ENCODE data around the gene HBA1.
"Not testable (repeated sequence)": the region's sequence is repeated elsewhere in the genome, so short reads cannot be mapped to it uniquely, and the experiment has no call there.

Gene HBA1

DNA sequence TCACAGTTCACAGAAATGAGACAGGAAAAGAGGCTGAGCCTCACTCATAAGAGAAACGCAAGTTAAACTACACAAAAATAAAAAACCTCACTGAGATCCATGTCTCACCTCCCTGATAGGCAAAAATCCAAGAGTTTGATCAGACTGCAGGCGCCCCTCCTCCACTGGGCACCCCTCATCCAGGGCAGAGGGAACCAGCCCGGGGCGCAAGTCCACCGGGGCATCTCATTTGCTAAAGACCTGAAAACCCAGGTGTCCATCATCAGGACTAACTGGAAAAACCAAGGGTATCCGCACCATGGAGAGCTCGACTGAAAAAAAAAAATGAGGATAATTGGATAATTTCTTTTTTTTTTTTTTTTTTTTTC lies 21.5 kb upstream of the HBA1 start:
- Histone ChIP-seq H3F3A (ENCODE audit: control insufficient read depth, insufficient read depth) (no peaks in the 10 kb centered on the region), H3K4me3 (ENCODE audit: low read length) (no peak overlapping the region), H3K4me2 (ENCODE audit: low read length) (no peak overlapping the region), H3K27me3 (ENCODE audit: control insufficient read depth, low read length) (peaks cover 9% of the 10 kb centered on the region; the same call in 1 of the 2 replicates), H4K20me1 (ENCODE audit: control insufficient read depth, insufficient read depth, low read depth, low read length) (no peaks in the 10 kb centered on the region), H3K9me3 (ENCODE audit: control insufficient read depth, insufficient read depth, low read length) (no peaks in the 10 kb centered on the region), H3K36me3 (ENCODE audit: control insufficient read depth, low read length) (no peaks in the 10 kb centered on the region), H3K79me2 (ENCODE audit: control insufficient read depth, low read length) (no peaks in the 10 kb centered on the region), H3K4me1 (ENCODE audit: control insufficient read depth, low read length) (peaks cover 7% of the 10 kb centered on the region), H3K27ac (ENCODE audit: low read depth, low read length) (no peak overlapping the region), H3K9me2 (replicated peaks; ENCODE audit: control insufficient read depth, low read length) (no peaks in the 10 kb centered on the region)
- no peak for TF ChIP-seq EZH2phosphoT487 (IDR thresholded peaks at IDR 0.05; ENCODE audit: borderline replicate concordance, low read length)
- TF ChIP-seq, protein P1, sequence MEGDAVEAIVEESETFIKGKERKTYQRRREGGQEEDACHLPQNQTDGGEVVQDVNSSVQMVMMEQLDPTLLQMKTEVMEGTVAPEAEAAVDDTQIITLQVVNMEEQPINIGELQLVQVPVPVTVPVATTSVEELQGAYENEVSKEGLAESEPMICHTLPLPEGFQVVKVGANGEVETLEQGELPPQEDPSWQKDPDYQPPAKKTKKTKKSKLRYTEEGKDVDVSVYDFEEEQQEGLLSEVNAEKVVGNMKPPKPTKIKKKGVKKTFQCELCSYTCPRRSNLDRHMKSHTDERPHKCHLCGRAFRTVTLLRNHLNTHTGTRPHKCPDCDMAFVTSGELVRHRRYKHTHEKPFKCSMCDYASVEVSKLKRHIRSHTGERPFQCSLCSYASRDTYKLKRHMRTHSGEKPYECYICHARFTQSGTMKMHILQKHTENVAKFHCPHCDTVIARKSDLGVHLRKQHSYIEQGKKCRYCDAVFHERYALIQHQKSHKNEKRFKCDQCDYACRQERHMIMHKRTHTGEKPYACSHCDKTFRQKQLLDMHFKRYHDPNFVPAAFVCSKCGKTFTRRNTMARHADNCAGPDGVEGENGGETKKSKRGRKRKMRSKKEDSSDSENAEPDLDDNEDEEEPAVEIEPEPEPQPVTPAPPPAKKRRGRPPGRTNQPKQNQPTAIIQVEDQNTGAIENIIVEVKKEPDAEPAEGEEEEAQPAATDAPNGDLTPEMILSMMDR (IDR thresholded peaks at IDR 0.05; ENCODE audit: low read depth, low read length, poor library complexity, severe bottlenecking) = no peak

DNA sequence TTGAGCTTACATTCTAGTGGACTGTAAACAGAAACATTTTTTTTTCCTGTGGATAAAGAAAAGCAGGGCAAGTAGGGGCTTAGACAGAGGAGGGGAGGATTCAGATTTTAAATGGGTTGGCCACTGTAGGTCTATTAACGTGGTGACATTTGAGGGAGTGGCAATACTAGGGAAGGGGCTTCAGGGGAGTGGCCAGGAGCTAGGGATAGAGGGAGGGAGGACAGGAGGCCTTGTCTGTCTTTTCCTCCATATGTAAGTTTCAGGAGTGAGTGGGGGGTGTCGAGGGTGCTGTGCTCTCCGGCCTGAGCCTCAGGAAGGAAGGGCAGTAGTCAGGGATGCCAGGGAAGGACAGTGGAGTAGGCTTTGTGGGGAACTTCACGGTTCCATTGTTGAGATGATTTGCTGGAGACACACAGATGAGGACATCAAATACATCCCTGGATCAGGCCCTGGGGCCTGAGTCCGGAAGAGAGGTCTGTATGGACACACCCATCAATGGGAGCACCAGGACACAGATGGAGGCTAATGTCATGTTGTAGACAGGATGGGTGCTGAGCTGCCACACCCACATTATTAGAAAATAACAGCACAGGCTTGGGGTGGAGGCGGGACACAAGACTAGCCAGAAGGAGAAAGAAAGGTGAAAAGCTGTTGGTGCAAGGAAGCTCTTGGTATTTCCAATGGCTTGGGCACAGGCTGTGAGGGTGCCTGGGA lies 17.2 kb upstream of the HBA1 start:
- no peak overlapping the region for H3K27ac ChIP-seq (ENCODE audit: low read depth, low read length)
- no peak overlapping the region for H3K4me3 ChIP-seq (ENCODE audit: low read length)
- no peaks in the 10 kb centered on the region for H3K9me3 ChIP-seq (ENCODE audit: control insufficient read depth, insufficient read depth, low read length)
- H3K79me2 ChIP-seq (ENCODE audit: control insufficient read depth, low read length) = no peaks in the 10 kb centered on the region
- peaks cover 10% of the 10 kb centered on the region for H3K27me3 ChIP-seq (ENCODE audit: control insufficient read depth, low read length)
- TF ChIP-seq EZH2phosphoT487 (IDR thresholded peaks at IDR 0.05; ENCODE audit: borderline replicate concordance, low read length) = no peak
- TF ChIP-seq, protein P1 (IDR thresholded peaks at IDR 0.05; ENCODE audit: low read depth, low read length, poor library complexity, severe bottlenecking) = no peak
- H3K4me2 ChIP-seq (ENCODE audit: low read length) = no peak overlapping the region
- peaks cover 9% of the 10 kb centered on the region; the same call in 1 of the 2 replicates for H3F3A ChIP-seq (ENCODE audit: control insufficient read depth, insufficient read depth)
- H3K4me1 ChIP-seq (ENCODE audit: control insufficient read depth, low read length) = peaks cover 24% of the 10 kb centered on the region
- H3K36me3 ChIP-seq (ENCODE audit: control insufficient read depth, low read length) = no peaks in the 10 kb centered on the region
- H4K20me1 ChIP-seq (ENCODE audit: control insufficient read depth, insufficient read depth, low read depth, low read length) = no peaks in the 10 kb centered on the region; the same call in 1 of the 2 replicates
- H3K9me2 ChIP-seq (replicated peaks; ENCODE audit: control insufficient read depth, low read length) = no peaks in the 10 kb centered on the region

DNA sequence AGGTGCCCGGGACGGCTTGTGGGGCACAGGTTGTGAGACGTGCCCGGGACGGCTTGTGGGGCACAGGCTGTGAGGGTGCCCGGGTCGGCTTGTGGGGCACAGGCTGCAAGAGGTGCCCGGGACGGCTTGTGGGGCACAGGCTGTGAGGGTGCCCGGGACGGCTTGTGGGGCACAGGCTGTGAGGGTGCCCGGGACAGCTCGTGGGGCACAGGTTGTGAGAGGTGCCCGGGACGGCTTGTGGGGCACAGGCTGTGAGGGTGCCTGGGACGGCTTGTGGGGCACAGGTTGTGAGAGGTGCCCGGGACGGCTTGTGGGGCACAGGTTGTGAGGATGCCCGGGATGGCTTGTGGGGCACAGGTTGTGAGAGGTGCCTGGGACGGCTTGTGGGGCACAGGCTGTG lies 16.2 kb upstream of the HBA1 start:
- H3K27me3 ChIP-seq (ENCODE audit: control insufficient read depth, low read length) = peaks cover 12% of the 10 kb centered on the region
- not testable (repeated sequence) for H3K4me2 ChIP-seq (ENCODE audit: low read length); H3K4me3 ChIP-seq (ENCODE audit: low read length); H3K9me3 ChIP-seq (ENCODE audit: control insufficient read depth, insufficient read depth, low read length); H3K79me2 ChIP-seq (ENCODE audit: control insufficient read depth, low read length); H3K36me3 ChIP-seq (ENCODE audit: control insufficient read depth, low read length); H3K9me2 ChIP-seq (replicated peaks; ENCODE audit: control insufficient read depth, low read length); H4K20me1 ChIP-seq (ENCODE audit: control insufficient read depth, insufficient read depth, low read depth, low read length); H3K27ac ChIP-seq (ENCODE audit: low read depth, low read length); H3F3A ChIP-seq (ENCODE audit: control insufficient read depth, insufficient read depth)
- peaks cover 27% of the 10 kb centered on the region for H3K4me1 ChIP-seq (ENCODE audit: control insufficient read depth, low read length)

DNA sequence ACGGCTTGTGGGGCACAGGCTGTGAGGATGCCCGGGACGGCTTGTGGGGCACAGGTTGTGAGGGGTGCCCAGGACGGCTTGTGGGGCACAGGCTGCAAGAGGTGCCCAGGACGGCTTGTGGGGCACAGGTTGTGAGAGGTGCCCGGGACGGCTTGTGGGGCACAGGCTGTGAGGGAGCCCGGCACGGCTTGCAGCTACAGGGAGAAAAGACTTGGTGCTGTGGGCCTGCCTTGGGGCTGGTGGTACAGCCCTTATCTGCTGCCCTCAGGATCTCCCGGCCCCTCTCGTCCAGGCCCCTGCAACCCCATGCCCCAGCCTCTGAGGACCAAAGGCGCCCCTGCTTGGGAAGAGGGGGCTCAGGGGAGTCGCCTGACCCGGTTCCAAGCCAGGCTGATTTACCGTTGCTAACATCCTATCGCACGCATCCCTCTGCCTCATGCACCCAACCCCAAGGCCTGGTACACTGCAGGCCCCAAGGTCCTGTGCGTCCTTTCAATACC lies 15.7 kb upstream of the HBA1 start:
- Histone ChIP-seq H4K20me1 (ENCODE audit: control insufficient read depth, insufficient read depth, low read depth, low read length) (no peaks in the 10 kb centered on the region; the same call in 1 of the 2 replicates), H3K79me2 (ENCODE audit: control insufficient read depth, low read length) (no peaks in the 10 kb centered on the region), H3K4me3 (ENCODE audit: low read length) (no peak overlapping the region), H3K27ac (ENCODE audit: low read depth, low read length) (no peak overlapping the region), H3K9me2 (replicated peaks; ENCODE audit: control insufficient read depth, low read length) (no peaks in the 10 kb centered on the region), H3K36me3 (ENCODE audit: control insufficient read depth, low read length) (no peaks in the 10 kb centered on the region), H3F3A (ENCODE audit: control insufficient read depth, insufficient read depth) (peaks cover 9% of the 10 kb centered on the region; the same call in 1 of the 2 replicates), H3K9me3 (ENCODE audit: control insufficient read depth, insufficient read depth, low read length) (no peaks in the 10 kb centered on the region), H3K27me3 (ENCODE audit: control insufficient read depth, low read length) (peaks cover 17% of the 10 kb centered on the region), H3K4me1 (ENCODE audit: control insufficient read depth, low read length) (peaks cover 27% of the 10 kb centered on the region), H3K4me2 (ENCODE audit: low read length) (no peak overlapping the region)
- TF ChIP-seq, protein P1 (IDR thresholded peaks at IDR 0.05; ENCODE audit: low read depth, low read length, poor library complexity, severe bottlenecking) = no peak
- no peak for TF ChIP-seq EZH2phosphoT487 (IDR thresholded peaks at IDR 0.05; ENCODE audit: borderline replicate concordance, low read length)

Measured in DOHH2 (cell line).